Right atrium auricular region (tissue), 2 donors: ENCODE results near the gene PARP3. TPM values are rescaled to one million over a fixed set of nuclear protein-coding genes. Genes with fewer than 3 reads are reported as not detected.
"Not testable (repeated sequence)": the region's sequence is repeated elsewhere in the genome, so short reads cannot be mapped to it uniquely, and the experiment has no call there.

Experiments used
- DNase-seq: peaks from one replicate; pipeline ENCODE4 v3.0.0-alpha.2; 2019; ENCODE audit warnings: low spot score
- H3K27ac ChIP-seq, 2 donors: fragments of 200-600 bp; sonication (generic); 1 replicate in 1 of 2; 2 replicates in 1 of 2; pipeline ENCODE4 v1.5.1; 2016 to 2019
- H3K27me3 ChIP-seq, 2 donors: fragments of 200-600 bp; sonication (generic); one replicate each; pipeline versions ENCODE4 v1.5.1 to v1.6.0; 2017 to 2019
- H3K36me3 ChIP-seq: fragments of 200-600 bp; sonication (generic); one replicate; pipeline ENCODE4 v1.5.1; 2016
- H3K4me1 ChIP-seq, 2 donors: fragments of 200-600 bp; sonication (generic); one replicate each; pipeline versions ENCODE4 v1.5.1 to v1.6.0; 2017 to 2019
- H3K4me3 ChIP-seq, 2 donors: fragments of 200-600 bp; sonication (generic); 1 replicate in 1 of 2; 2 replicates in 1 of 2; pipeline ENCODE4 v1.5.1; 2017 to 2019; ENCODE audit warnings: mild to moderate bottlenecking in 1 of 2, moderate library complexity in 1 of 2
- H3K9me3 ChIP-seq, 2 donors: fragments of 200-600 bp; sonication (generic); one replicate each; pipeline ENCODE4 v1.5.1; 2019
- total RNA-seq, 2 donors: library from RNA; depleted of rRNA; stranded (reverse); fragments of >200 nt; gene quantifications; one replicate each; pipeline ENCODE4 v1.1.0, GENCODE V29; 2016
- TF ChIP-seq, protein P1 (sequence below), 2 donors: fragments of 200-600 bp; sonication (generic); IDR thresholded peaks; one replicate each; pipeline ENCODE4 v1.5.1; 2019; ENCODE audit warnings: antibody characterized with exemption in 2 of 2

PARP3 gene
- 10 to 100 TPM in 1 of 2 donors, 1 to 10 TPM in 1; 9.8 to 12.8 TPM for total RNA-seq

DNA sequence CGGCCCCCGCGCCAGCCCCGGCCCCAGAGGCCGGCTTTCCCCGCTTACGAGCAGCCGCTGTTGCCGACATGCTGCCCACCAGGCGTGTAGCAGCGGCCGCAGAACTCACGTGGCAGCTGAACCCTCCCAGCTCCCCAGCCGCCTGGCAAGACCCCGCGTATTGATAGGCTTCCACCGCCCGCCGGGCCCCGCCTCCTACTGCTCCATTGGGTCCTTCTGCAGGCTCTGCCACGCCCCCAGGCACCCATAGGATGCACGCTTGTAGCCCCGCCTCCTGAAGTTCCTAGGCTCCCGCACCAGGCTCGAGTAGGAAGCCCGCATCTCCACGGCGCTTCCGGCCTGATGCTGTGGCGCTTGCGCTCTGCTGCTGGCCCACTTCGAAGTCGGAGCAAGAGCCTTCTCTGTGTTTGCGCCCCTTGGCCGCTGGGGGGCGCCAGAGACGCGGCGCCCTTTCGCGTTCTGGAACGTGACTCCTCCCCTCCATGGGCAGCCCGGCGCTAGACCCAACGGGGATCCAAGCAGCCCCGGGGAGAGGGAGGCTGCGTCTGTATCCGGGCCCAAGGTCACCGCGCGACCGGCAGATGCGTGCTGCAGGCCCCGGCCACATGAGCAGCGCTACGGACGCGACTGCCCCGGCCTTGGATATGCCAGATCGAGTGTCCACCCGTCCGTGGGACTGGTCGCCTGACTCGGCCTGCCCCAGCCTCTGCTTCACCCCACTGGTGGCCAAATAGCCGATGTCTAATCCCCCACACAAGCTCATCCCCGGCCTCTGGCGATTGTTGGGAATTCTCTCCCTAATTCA lies at the start of gene PARP3, which contains the start of gene RRP9:
Gene PARP3, plus strand, starts transcription at position 566 of the 805 bp plus-strand sequence. CDS start 993 bp downstream, outside the sequence.
Gene RRP9, minus strand, starts transcription at position 107 of the 805 bp plus-strand sequence. Its CDS starts 37 bp downstream, at position 70.
- Histone ChIP-seq H3K27ac (peak within 1 kb of the TSS; percentile 95 to 96), H3K36me3 (peaks cover 17% of the 10 kb centered on the region), H3K4me1 (peaks cover 0 to 32% of the 10 kb centered on the region in 2 donors), H3K4me3 (peak within 1 kb of the TSS; percentile 57 to 80), H3K27me3 (no peaks in the 10 kb centered on the region), H3K9me3 (no peaks in the 10 kb centered on the region)
- TF ChIP-seq, protein P1, sequence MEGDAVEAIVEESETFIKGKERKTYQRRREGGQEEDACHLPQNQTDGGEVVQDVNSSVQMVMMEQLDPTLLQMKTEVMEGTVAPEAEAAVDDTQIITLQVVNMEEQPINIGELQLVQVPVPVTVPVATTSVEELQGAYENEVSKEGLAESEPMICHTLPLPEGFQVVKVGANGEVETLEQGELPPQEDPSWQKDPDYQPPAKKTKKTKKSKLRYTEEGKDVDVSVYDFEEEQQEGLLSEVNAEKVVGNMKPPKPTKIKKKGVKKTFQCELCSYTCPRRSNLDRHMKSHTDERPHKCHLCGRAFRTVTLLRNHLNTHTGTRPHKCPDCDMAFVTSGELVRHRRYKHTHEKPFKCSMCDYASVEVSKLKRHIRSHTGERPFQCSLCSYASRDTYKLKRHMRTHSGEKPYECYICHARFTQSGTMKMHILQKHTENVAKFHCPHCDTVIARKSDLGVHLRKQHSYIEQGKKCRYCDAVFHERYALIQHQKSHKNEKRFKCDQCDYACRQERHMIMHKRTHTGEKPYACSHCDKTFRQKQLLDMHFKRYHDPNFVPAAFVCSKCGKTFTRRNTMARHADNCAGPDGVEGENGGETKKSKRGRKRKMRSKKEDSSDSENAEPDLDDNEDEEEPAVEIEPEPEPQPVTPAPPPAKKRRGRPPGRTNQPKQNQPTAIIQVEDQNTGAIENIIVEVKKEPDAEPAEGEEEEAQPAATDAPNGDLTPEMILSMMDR (IDR thresholded peaks at IDR 0.05): peak; percentile 97 to 99
- DNase-seq: peak; percentile 100

- DNase-seq: no peak
- no peaks in the 10 kb centered on the region for H3K4me1 ChIP-seq
- H3K4me3 ChIP-seq: no peak overlapping the region
These were observed 47.8 kb upstream of the PARP3 start for GRCh38 chr3:51894391-51894790.

GRCh38 chr3:51894939-51895338 lies 47.2 kb upstream of the PARP3 start:
- TF ChIP-seq, protein P1 (IDR thresholded peaks at IDR 0.05): no peak
- DNase-seq: no peak
- H3K36me3 ChIP-seq: no peaks in the 10 kb centered on the region
- H3K4me3 ChIP-seq: no peak overlapping the region
- no peaks in the 10 kb centered on the region for H3K9me3 ChIP-seq
- no peaks in the 10 kb centered on the region for H3K27me3 ChIP-seq
- H3K27ac ChIP-seq: no peak overlapping the region
- H3K4me1 ChIP-seq: no peaks in the 10 kb centered on the region

More at GRCh38 chr3:51894391-51894790, 47.8 kb upstream of the PARP3 start:
- Histone ChIP-seq H3K36me3 (no peaks in the 10 kb centered on the region), H3K9me3 (no peaks in the 10 kb centered on the region), H3K27me3 (no peaks in the 10 kb centered on the region), H3K27ac (no peak overlapping the region)
- TF ChIP-seq, protein P1 (IDR thresholded peaks at IDR 0.05): no peak

DNA sequence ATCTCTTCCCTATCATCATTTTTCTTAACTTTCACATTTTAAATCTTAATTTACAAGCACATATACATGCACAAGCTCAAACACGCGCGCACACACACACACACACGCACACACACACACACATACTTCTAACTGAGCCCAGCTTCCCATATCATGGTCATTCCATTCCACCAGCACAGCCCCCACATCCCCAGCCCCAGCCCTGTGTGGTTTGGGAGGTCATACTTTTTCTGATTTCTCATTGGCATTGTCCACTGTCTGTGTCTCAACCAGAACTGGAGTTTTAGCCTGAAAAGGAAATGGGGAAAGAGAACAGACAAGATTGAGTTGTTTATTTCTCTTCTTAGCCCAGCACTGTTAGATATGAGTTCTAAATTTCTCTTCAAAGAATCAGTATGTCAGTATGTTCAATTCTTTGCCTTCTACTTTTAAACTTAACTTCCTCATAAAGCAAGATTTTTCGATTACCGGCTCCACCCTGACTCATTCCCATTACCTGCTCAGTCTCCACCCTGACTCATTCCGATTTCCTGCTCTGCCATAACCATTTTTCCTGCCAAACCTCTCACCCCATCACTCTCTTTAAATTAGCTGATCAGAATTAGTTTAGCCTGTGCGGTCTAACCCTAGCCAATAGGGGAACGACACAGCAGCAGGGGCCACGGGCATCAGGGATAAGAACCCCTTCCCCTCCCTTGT lies 45.4 kb upstream of the PARP3 start:
- Histone ChIP-seq H3K27me3 (no peaks in the 10 kb centered on the region), H3K4me1 (no peaks in the 10 kb centered on the region), H3K9me3 (no peaks in the 10 kb centered on the region), H3K27ac (no peak overlapping the region), H3K36me3 (no peaks in the 10 kb centered on the region), H3K4me3 (no peak overlapping the region)
- no peak for DNase-seq
- TF ChIP-seq, protein P1 (IDR thresholded peaks at IDR 0.05): no peak

DNA sequence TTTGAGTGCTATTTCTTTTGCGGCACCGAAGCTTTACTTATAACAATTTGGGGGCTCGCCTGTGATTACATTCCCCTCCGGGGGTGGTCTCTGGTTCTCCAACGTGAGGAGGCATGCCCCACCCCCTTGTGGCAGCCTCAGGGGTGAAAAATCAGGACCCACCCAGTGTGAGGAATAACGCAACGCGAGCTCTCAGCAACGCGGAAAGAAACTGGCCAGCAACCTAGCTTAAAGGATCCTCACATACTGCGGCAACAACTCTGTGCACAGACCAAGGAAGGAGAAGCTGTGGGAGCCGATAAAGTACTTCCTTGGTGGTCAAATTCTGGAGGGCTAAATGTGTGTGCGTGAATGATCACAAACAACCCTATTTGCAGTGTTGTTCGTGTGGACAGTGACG lies 44.8 kb upstream of the PARP3 start:
- TF ChIP-seq, protein P1 (IDR thresholded peaks at IDR 0.05): no peak
- Histone ChIP-seq H3K4me1 (no peaks in the 10 kb centered on the region), H3K4me3 (no peak overlapping the region), H3K27me3 (no peaks in the 10 kb centered on the region), H3K36me3 (no peaks in the 10 kb centered on the region), H3K9me3 (no peaks in the 10 kb centered on the region), H3K27ac (no peak overlapping the region)
- no peak for DNase-seq

DNA sequence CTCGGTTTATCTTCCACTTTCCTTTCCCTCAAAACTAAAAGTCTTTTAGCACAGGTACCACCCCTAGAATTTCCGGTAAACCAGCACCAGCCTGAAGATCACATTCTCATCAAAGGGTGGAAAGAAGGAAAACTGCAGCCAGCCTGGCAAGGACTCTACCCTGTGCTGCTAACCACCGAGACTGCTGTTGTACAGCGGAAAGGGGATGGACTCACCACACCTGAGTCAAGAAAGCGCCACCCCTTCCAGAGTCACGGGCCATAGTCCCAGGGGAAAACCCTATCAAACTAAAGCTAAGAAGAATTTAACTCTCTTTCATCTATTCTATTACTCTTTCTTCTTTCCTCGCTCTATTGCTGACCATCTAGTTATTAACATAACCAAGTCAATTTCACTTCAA lies 42.1 kb upstream of the PARP3 start:
- not testable (repeated sequence) for H3K27me3 ChIP-seq, H3K27ac ChIP-seq, DNase-seq

GRCh38 chr3:51902361-51902760 lies 39.8 kb upstream of the PARP3 start:
- H3K9me3 ChIP-seq, H3K27ac ChIP-seq, H3K4me1 ChIP-seq, H3K27me3 ChIP-seq, H3K4me3 ChIP-seq, DNase-seq, H3K36me3 ChIP-seq: not testable (repeated sequence)

More for the DNA sequence above, 42.1 kb upstream of the PARP3 start:
- not testable (repeated sequence) for H3K4me1 ChIP-seq, H3K9me3 ChIP-seq, H3K36me3 ChIP-seq, H3K4me3 ChIP-seq
